Right lobe of liver (tissue), 6 donors: ENCODE results near the gene FAM168A. TPM values are rescaled to one million over a fixed set of nuclear protein-coding genes. Genes with fewer than 3 reads are reported as not detected.
A peak's percentile ranks its signal among the peaks of the same experiment; 100 is the strongest.

Experiments used
- ATAC-seq, 4 donors: fragments of 200-7000 bp; cut with Tn5 transposase; one replicate each; pipeline ENCODE4 v1.9.1; 2020; ENCODE audit warnings: mild to moderate bottlenecking in 4 of 4, moderate library complexity in 4 of 4
- DNase-seq, 3 donors: peaks; one replicate each; pipeline ENCODE4 v3.0.0-alpha.2; 2020
- H3K27ac ChIP-seq, 3 donors: fragments of 200-600 bp; one replicate each; pipeline ENCODE4 v1.8.0; 2022
- H3K27me3 ChIP-seq, 2 donors: fragments of 200-600 bp; one replicate each; pipeline ENCODE4 v1.8.0; 2022
- H3K36me3 ChIP-seq, 4 donors: fragments of 200-600 bp; sonication (generic) in 1 of 4; one replicate each; pipeline versions ENCODE4 v1.5.1 to v1.8.0; 2017 to 2022; ENCODE audit warnings: control low read depth in 1 of 4
- H3K4me1 ChIP-seq, 4 donors: fragments of 200-600 bp; sonication (generic) in 1 of 4; one replicate each; pipeline versions ENCODE4 v1.5.1 to v1.8.0; 2017 to 2022; ENCODE audit warnings: control low read depth in 1 of 4
- H3K4me3 ChIP-seq, 3 donors: fragments of 200-600 bp; one replicate each; pipeline ENCODE4 v1.8.0; 2022
- H3K9me3 ChIP-seq, 4 donors: fragments of 200-600 bp; sonication (generic) in 1 of 4; one replicate each; pipeline versions ENCODE4 v1.5.1 to v1.8.0; 2017 to 2022; ENCODE audit warnings: control low read depth in 1 of 4
- POLR2A ChIP-seq: fragments of 450-650 bp; IDR thresholded peaks from one replicate; pipeline ENCODE4 v1.6.1; 2017; ENCODE audit warnings: antibody characterized with exemption, mild to moderate bottlenecking
- WGBS: methylation state at CpG from one replicate; pipeline ENCODE4 v1.1.6; 2018; ENCODE audit warnings: low coverage, low lambda C conversion rate; ENCODE audit not compliant: insufficient coverage; ENCODE audit errors: missing lambda C conversion rate; 5-methylcytosine and 5-hydroxymethylcytosine counted together
- intact Hi-C, 2 donors: fragments of 100-400 bp; cut with DNase I; formaldehyde crosslinking; loops; one replicate each; pipeline versions ENCODE4 v1.11.2 to v1.14.1; 2022
- total RNA-seq, 6 experiments: library from RNA; depleted of rRNA in 2 of 6; stranded (reverse); fragments of >200 nt in 2 of 6; fragmentation: NEBNext Ultra II Directional in 3 of 6; extraction: Animal tissue kit (Norgen Biotek cat#: 25700) in 3 of 6; gene quantifications; one replicate each; pipeline versions ENCODE4 v1.1.0 to v1.2.4, GENCODE V29; 2016 to 2023
- TF ChIP-seq, protein P1 (sequence below), 4 donors: fragments of 200-600 bp in 3 of 4; fragments of 450-650 bp in 1 of 4; IDR thresholded peaks; one replicate each; pipeline versions ENCODE4 v1.5.1 to v1.8.0; 2016 to 2022; ENCODE audit warnings: antibody characterized with exemption in 4 of 4, mild to moderate bottlenecking in 2 of 4
- donor health status: DM: no; HTN: yes; CAD: no.
- donor health status: DM: no; HTN: no; CAD: no.
- donor health status: DM: no; HTN: no; CAD: no.
- donor health status: DM: no; HTN: yes; CAD: no.
- donor health status: DM: no; HTN: yes; CAD: no.

The FAM168A gene
- total RNA-seq, 6 experiments from 2014 or later = 13.0 to 21.5 (median 15.9) TPM

DNA sequence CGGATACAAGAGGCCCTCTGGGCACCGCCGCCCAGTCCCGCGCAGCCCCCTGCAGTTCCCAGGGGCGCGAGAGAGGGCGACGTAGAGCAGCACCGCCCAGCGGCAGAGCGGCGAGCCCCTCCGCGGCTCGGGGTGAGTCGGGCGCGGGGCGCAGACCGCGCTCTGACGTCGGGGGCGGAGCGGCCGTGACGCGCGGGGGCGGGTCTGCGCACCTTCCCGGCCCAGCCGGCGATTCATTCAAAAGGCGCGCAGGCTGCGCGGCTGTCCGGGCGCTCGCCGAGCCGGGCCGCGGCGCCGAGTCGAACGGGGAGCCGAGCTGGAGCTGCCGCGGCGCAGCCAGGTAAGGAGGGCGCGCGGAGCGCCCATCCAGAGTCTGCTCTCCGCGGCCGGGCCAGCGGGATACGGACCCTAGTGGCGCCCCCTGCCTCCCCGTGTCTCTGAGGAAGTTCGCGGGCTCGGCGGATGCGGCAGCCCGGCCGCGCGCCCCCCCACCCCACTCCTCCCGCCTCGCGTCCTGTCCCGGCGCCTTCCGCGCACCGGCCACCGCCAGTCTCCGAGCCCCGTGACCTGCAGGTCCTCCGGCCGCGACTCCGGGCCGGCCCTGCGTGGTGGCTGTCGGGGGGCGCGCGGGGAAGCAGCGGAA lies 221.6 kb downstream of the FAM168A start, which contains the start of gene RELT:
Gene RELT (plus strand): TSS at position 240 of the 643 bp plus-strand sequence. CDS start 12,738 bp downstream, outside the sequence.
- intact Hi-C loops = no loop called here
- peaks cover 0 to 4% (median 1%) of the 10 kb centered on the region in 4 donors for H3K4me1 ChIP-seq

DNA sequence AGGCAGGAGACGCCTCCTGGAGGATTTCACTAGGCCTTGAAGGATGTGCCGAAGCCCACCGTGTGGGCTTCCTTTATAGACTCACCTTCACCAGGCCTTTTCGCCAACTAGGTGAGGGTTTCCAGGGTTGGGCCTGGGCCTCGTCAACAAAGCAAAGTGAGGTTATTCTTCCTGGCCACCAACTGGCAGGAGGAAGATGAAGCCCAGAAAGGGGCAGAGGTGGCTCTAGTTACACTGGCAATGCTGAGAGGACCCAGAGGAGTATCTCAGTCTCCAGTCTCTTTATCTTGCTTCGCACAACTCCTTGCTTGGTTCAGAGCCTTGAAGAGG lies 222.1 kb downstream of the FAM168A start:
- no peaks in the 10 kb centered on the region for H3K9me3 ChIP-seq
- H3K27me3 ChIP-seq = no peaks in the 10 kb centered on the region
- peak overlapping the region in 2 of 3 donors; percentile 79 to 89 for H3K27ac ChIP-seq
- H3K4me3 ChIP-seq = peak overlapping the region in 2 of 3 donors; percentile 65 to 72
- H3K4me1 ChIP-seq = peaks cover 0 to 4% (median 1%) of the 10 kb centered on the region in 4 donors
- intact Hi-C loops = no loop called here
- no peaks in the 10 kb centered on the region for H3K36me3 ChIP-seq
- 53% methylated on average over 2 of the region's 6 CpGs for WGBS
- no peak for ATAC-seq
- no peak for DNase-seq
- TF ChIP-seq POLR2A = no peak
- TF ChIP-seq, protein P1, sequence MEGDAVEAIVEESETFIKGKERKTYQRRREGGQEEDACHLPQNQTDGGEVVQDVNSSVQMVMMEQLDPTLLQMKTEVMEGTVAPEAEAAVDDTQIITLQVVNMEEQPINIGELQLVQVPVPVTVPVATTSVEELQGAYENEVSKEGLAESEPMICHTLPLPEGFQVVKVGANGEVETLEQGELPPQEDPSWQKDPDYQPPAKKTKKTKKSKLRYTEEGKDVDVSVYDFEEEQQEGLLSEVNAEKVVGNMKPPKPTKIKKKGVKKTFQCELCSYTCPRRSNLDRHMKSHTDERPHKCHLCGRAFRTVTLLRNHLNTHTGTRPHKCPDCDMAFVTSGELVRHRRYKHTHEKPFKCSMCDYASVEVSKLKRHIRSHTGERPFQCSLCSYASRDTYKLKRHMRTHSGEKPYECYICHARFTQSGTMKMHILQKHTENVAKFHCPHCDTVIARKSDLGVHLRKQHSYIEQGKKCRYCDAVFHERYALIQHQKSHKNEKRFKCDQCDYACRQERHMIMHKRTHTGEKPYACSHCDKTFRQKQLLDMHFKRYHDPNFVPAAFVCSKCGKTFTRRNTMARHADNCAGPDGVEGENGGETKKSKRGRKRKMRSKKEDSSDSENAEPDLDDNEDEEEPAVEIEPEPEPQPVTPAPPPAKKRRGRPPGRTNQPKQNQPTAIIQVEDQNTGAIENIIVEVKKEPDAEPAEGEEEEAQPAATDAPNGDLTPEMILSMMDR (IDR thresholded peaks at IDR 0.05) = no peak

More for the DNA sequence above, 221.6 kb downstream of the FAM168A start, which contains the start of gene RELT:
- peak; percentile 89 to 93 (median 91) for DNase-seq
- ATAC-seq = peak; percentile 93 to 95 (median 94)
- Histone ChIP-seq H3K9me3 (no peaks in the 10 kb centered on the region), H3K4me3 (peak within 1 kb of the TSS; percentile 65 to 80 (median 72)), H3K36me3 (no peaks in the 10 kb centered on the region), H3K27ac (peak within 1 kb of the TSS; percentile 53 to 89 (median 79)), H3K27me3 (no peaks in the 10 kb centered on the region)
- TF ChIP-seq, protein P1 (IDR thresholded peaks at IDR 0.05) = peak; percentile 89 to 96 (median 94)
- TF ChIP-seq POLR2A = peak; percentile 95
- 0% methylated on average over 2 of the region's 96 CpGs for WGBS

DNA sequence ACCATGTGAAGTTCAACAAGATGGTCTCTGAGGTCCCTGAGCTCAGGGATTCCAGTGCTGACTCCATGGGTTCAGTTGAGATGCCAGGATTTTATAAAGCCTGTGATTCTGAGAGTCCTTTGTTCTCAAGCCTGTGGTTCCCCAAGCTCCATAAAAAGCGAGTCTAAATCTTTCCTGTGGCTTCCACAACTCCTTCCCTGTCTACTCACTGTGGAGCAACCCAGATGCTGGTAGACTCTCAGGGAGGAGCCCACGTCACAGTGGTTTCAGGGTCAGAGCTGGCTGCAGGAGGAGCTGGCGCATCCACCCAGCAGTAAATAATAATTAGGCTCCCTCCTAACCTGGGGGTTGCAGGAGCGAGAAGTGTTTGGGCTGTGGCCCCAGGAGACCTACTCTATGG lies 223.8 kb downstream of the FAM168A start:
- TF ChIP-seq, protein P1 (IDR thresholded peaks at IDR 0.05) = no peak
- TF ChIP-seq POLR2A = no peak
- no peaks in the 10 kb centered on the region for H3K27me3 ChIP-seq
- H3K27ac ChIP-seq = no peak overlapping the region
- H3K4me1 ChIP-seq = peaks cover 0 to 4% (median 1%) of the 10 kb centered on the region in 4 donors
- ATAC-seq (no peak), DNase-seq (no peak)
- H3K9me3 ChIP-seq = no peaks in the 10 kb centered on the region
- intact Hi-C loops = no loop called here
- H3K36me3 ChIP-seq = no peaks in the 10 kb centered on the region
- no peak overlapping the region for H3K4me3 ChIP-seq
- 80% methylated on average over 1 of the region's 4 CpGs for whole genome bisulfite sequencing

DNA sequence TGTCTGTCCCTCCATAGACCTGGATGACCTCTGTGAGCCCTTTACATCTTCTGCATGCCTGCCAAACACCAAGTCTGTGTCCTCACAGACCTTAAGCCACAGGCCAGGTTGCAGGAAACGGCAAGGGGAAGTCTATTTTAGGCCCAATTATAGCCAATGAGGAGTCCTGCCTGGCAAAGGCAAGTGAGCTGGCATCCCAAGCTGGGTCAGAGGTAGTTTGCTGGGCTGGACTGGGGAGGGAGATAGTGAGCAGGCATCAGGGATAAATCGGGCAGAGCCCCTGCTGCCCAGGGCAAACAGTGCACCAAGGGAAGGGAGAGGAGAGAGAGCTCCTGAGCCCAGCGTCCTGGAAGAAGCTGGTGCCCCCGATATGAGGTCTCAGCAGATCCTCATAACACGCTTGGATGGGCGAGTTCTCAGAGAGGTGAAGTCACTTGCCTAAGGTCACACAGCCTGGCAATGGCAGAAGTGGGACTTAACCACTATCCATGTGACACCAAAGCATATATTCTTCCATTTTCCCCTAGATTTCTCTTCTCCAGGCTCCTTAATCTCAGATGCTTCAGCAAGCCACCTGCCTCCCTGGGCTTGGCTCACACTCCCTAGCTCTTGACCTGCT lies 225.4 kb downstream of the FAM168A start:
- DNase-seq (no peak), ATAC-seq (no peak)
- no peaks in the 10 kb centered on the region for H3K27me3 ChIP-seq
- H3K9me3 ChIP-seq = no peaks in the 10 kb centered on the region
- no peak overlapping the region for H3K4me3 ChIP-seq
- H3K36me3 ChIP-seq = no peaks in the 10 kb centered on the region
- TF ChIP-seq POLR2A = no peak
- TF ChIP-seq, protein P1 (IDR thresholded peaks at IDR 0.05) = no peak
- peaks cover 0 to 4% (median 1%) of the 10 kb centered on the region in 4 donors for H3K4me1 ChIP-seq
- intact Hi-C loops = no loop called here
- no peak overlapping the region for H3K27ac ChIP-seq
- WGBS = 45% methylated on average over 3 of the region's 6 CpGs
